ENCODE data around the gene SLC6A19.

SLC6A19 gene

GRCh38 chr5:1187234-1187949 is 14.0 kb upstream of the SLC6A19 start:
- no peak overlapping the region for H3K4me3 ChIP-seq (ENCODE audit: low read depth, low read length)
- no peak for TF ChIP-seq CTCF (IDR thresholded peaks at IDR 0.05; ENCODE audit: low read depth, low read length, missing control alignments)
- no peak for DNase-seq (ENCODE audit: low read depth)
- in situ Hi-C loops (cut with HindIII; ENCODE audit: low sequenced_read_pairs): no loop called here

- in situ Hi-C loops (cut with HindIII; ENCODE audit: low sequenced_read_pairs): no loop called here
- no peak overlapping the region for H3K4me3 ChIP-seq (ENCODE audit: low read depth, low read length)
- TF ChIP-seq CTCF (IDR thresholded peaks at IDR 0.05; ENCODE audit: low read depth, low read length, missing control alignments): no peak
- DNase-seq (ENCODE audit: low read depth): no peak
Measured at GRCh38 chr5:1187950-1188334, 13.5 kb upstream of the SLC6A19 start.

GRCh38 chr5:1188464-1188863 is 12.9 kb upstream of the SLC6A19 start:
- no peak for TF ChIP-seq CTCF (IDR thresholded peaks at IDR 0.05; ENCODE audit: low read depth, low read length, missing control alignments)
- in situ Hi-C loops (cut with HindIII; ENCODE audit: low sequenced_read_pairs): no loop called here

GRCh38 chr5:1189269-1189668 is 12.1 kb upstream of the SLC6A19 start:
- in situ Hi-C loops (cut with HindIII; ENCODE audit: low sequenced_read_pairs): no loop called here
- DNase-seq (ENCODE audit: low read depth): no peak
- H3K4me3 ChIP-seq (ENCODE audit: low read depth, low read length): no peak overlapping the region
- no peak for TF ChIP-seq CTCF (IDR thresholded peaks at IDR 0.05; ENCODE audit: low read depth, low read length, missing control alignments)

More at GRCh38 chr5:1188464-1188863, 12.9 kb upstream of the SLC6A19 start:
- DNase-seq (ENCODE audit: low read depth): no peak
- no peak overlapping the region for H3K4me3 ChIP-seq (ENCODE audit: low read depth, low read length)

GRCh38 chr5:1190278-1190677 is 11.1 kb upstream of the SLC6A19 start:
- no peak for DNase-seq (ENCODE audit: low read depth)
- TF ChIP-seq CTCF (IDR thresholded peaks at IDR 0.05; ENCODE audit: low read depth, low read length, missing control alignments): no peak
- in situ Hi-C loops (cut with HindIII; ENCODE audit: low sequenced_read_pairs): no loop called here

GRCh38 chr5:1190837-1191239 is 10.6 kb upstream of the SLC6A19 start:
- TF ChIP-seq CTCF (IDR thresholded peaks at IDR 0.05; ENCODE audit: low read depth, low read length, missing control alignments): no peak
- in situ Hi-C loops (cut with HindIII; ENCODE audit: low sequenced_read_pairs): no loop called here
- no peak for DNase-seq (ENCODE audit: low read depth)
- H3K4me3 ChIP-seq (ENCODE audit: low read depth, low read length): no peak overlapping the region

More at GRCh38 chr5:1190278-1190677, 11.1 kb upstream of the SLC6A19 start:
- no peak overlapping the region for H3K4me3 ChIP-seq (ENCODE audit: low read depth, low read length)

Measured in astrocyte of the cerebellum (primary cell).